Limb (tissue), 2 donors: ENCODE measurements around the gene WDR27.
"Not testable (repeated sequence)": the region's sequence is repeated elsewhere in the genome, so short reads cannot be mapped to it uniquely, and the experiment has no call there.

Experiments
- DNase-seq, 2 donors: peaks; one replicate each; pipeline ENCODE4 v3.0.0-alpha.2; 2016; ENCODE audit errors: extremely low spot score in 2 of 2

Gene WDR27

DNA sequence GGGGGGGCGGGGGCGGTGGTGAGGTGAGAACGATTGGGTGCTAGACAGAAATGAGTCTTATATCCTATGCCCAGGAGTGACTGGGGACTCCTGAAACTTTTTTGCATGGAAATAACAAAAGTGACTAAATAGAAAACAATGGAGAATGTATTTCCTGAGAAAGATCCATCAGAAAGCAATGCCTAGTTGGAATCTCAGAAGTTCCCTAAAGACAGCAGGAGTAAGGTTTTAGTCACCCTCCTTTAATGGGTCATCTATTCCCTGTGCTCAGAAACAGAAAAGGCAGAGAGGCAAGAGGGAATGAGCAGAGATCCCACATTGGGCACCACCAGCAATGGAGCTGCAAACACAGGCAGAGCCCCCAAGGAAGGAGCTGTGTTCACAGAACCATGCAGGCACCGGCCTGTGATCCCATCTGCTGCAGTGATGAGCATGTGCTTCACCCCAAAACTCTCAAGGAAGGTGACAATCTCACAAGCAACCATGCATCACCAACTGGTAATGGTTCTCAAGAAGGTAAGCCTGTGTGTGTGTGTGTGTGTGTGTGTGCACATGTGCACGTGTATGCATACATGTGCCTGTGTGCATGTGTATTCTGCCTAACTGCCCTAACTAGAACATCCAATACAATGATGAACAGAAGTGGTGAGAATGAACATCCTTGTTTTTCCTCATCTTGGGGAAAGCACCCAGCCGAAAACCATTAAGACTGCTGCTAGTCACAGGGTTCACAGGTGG, 168.4 kb downstream of the WDR27 start:
- no peak for DNase-seq

DNA sequence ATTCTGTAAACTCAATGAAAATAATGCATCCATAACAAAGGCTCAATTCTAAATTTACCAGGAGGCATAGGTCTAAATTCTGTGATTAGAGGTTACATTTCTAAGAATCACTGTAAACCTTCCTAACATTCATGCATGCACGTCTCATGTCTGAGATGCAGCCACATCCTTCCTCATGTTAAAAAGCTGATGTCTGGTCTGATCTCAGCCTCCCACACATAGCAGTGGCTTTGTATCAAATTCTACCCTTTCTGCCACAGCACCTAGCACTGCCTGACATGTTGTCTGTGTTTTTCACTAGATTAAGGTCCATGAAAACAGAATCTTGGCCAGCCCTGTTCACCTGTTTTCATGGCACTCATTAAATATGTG, 171.1 kb downstream of the WDR27 start:
- DNase-seq: no peak

DNA sequence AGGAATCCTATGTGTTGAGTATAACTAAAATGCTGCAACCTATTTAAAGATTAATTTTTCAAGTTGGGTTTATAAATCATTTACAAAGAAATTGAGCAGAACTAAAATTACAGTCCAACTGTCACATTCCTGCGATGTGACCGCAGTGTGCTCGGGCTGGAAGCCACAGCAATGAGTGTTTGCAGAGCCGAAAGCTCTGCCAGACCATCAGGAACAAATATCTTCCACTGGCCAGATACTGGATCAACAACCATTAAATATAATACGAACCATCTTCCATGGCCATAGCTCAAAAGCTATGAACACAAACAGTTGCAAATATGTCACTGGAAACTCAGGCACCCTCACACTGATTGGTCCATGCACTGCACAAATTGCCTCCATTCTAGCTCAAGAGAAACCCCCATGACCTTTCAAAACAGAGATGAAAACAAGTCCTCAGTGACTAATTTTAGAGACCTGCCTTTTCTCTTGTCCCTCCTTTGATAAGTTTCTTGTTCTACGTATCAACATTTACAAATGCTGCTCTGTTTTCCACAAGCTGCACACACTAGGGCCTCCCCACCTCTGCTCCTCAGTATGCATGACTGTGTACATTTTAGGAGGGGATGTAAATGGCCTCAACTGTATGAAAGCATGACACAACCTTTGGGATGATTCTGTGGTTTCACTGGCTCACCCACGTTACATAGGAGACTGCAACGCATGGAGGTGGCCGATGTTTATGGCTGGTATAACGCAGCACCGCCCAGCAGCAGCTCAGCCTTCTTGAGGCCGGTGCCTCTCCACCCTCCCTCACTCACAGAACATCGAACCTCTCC, 171.7 kb downstream of the WDR27 start:
- peak in 1 of 2 donors; percentile 41 for DNase-seq

DNA sequence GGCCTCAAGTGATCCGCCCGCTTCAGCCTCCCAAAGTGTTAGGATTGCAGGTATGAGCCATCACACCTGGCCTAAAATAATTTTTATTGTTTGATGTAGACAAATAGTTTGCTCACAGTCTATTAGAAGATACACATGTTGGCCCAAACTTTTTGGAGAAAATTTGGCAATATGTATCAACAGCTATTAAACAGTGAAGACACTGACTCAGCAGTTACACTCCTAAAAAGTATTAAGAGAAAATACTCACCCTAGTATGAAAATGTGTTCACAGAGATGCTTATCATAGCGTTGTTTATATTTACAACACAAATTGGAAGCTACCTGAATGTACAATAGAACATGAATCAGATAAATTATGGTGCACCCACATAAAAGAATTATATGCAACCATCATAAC, 173.1 kb downstream of the WDR27 start:
- no peak for DNase-seq

DNA sequence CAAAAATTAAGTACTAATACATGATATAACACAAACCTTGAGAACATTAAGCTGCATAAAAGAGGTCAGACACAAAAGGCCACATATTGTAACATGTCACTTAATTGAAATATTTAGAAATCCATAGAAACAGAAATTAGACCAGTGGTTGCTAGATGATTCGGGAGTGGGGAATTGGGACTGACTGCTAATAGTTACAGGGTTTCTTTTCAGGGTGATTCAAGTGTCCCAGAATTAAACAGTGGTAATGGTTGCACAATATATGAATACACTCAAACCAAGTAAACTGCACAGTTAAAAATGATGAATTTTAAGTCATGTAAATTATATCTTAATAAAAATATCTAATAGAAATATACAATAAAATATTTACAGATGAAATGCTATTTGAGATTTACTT, 174.5 kb downstream of the WDR27 start:
- no peak for DNase-seq

DNA sequence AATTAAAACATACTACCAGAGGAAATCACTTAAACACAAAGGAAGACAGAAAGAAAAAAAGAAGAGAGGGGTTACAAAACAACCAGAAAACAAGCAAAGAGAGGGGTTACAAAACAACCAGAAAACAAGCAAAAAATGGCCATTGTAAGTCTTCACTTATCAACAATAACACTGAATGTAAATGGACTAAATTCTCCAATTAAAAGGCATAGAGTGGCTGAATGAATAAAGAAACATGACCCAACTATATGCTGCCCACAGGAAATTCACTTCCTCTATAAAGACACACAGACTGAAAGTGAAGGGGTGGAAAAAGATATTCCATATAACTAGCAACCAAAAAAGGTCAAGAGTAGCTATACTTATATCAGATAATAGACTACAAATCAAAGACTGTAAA, 180.0 kb downstream of the WDR27 start:
- no peak for DNase-seq

DNA sequence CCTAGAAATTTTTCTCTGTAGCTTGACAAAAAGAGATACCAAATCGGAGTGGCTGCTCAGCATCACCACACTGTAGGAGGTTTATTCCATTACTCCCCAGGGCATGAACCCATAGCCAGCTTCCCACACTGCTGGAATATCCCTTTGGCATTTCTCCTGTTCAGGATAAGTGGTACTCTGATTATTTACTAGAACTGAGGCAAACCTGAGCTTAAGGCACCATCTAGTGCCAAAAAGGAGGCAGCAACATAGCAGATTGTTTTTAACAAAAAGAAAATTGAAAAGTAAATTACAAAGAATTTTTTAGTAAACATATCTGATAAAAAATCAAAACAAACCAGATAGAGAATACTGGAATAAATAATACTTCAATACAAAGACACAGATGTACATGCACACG, 181.7 kb downstream of the WDR27 start:
- DNase-seq: no peak

DNA sequence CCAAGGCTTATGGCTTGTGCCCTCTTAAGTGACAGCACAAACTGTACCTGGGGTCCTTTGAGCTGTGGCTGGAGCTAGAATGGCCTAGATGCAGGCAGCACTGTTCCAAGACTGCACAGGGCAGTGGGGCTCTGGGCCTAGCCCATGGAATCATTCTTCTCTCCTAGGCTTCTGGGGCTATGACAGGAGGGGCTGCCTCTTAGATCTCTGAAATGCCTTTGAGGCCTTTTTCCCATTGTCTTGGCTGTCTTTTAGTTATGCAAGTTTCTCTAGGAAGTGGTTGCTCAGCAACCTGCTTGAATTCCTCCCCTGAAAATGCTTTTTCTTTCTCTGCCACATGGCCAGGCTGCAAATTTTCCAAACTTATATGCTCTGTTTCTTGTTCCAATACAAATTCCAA, 183.4 kb downstream of the WDR27 start:
- no peak for DNase-seq

DNA sequence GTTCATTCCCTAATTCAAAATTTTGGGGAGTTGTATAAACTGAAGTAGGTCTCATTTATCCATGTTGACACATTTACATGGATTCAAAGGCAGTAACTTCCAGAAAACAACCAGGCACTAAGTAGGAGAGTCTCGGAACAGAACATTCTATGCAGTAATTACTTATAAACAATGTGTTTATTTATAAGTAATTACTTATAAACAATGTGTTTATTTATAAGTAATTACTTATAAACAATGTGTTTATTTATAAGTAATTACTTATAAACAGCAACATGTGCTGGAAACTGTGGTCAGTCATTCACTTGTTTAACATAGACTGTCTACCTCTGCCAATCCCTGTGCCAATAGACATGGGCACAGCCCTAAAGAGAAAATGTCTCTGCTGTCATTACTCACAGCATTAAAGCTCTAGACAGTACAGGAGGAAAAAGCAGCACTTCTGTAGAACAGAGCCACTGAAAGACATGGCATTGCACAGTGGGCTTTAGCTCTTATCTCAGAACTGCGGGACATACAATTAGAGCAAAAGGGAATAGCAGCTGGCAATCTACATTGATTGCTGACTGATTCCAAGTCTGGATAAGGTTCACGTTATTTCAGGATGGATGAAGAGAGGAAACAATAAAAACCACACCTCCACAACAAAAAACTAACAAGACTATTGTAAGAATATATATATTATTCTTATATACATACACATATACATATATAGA, 188.2 kb downstream of the WDR27 start:
- no peak for DNase-seq

DNA sequence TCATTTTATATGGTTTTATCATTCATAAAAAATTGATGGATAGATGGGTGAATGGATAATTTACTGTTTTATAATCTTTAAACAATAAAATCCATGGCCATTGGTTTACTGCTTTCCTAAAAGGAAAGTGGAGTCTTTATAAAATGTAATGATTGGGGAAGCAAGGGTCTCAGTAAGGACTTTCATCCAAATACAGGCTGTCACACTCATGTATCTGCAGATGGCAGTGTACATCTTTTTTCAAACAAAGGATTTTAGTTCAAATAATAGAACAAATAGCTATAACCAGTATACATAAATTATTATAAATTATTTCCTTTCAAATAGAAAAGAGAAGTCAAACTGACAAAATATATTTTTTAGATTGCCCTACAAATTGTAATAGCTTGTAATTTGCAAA, 190.0 kb downstream of the WDR27 start:
- not testable (repeated sequence) for DNase-seq

DNA sequence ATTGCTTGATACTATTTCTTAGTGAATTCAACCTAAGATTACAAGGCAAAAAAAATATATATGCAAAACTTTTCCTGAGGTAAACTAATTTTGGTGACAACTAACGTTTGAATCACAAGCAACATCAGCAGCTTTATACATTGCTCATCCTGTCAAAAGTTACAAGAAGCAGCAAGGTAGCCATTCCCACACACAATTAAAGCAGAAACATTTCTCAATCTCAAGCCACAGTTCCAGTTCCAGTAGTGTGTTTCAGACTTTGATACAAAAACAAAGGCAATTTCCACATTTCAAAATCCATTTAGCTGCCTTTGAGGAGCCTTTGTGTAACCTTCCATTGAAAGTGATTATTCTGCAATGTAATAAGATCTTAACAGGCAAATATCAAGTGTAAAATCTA, 191.0 kb downstream of the WDR27 start:
- no peak for DNase-seq

DNA sequence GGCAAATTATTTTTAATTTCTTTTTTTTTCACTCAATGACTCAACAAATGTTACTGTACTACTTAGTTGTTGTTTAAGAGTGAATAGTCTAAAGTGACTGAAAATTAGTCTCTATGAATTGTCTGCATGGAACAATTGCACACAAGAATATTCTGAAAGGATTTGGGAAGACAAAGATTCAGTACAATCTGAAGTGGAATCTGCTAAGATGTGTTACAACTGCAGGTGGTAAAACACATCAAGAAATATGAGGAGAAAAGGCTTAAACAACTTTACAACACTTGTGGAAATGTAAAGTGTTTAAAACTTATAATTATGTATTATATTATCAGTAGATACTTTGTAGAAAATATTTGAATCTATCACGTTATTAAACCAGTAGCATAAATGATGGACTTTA, 193.4 kb downstream of the WDR27 start:
- DNase-seq: no peak

DNA sequence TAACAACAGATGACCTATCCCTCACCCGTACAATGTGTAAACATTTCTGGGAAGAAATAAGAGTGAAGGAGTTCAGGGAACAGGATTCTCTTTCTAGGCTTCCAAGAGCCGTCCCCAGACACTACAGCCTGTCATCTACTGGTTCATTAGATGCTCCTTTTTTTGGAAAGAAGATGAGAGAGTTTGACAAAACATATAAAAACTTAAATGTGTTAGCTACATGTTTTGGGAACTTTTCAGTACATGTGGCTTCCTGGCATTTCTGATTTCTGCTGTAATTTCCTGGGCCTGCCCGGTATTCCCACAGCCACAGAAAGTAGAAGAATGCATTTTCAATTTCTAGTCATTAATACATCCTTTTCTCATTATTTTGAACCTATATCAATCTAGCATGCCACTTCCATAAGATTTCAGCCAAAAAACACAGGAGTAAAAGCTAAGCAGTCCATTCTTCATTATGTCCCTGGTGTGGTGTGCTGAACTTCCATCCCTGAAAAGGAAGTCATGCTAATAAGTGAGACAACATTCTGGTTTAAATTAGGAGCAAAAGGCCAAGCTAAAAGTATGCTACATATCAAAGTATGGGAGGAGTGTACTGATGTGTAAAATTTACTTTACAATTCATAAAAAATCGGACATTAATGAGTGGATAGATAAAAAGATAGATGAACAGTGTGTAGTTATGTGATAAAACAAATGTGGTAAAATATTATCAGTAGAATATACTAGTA, 198.2 kb downstream of the WDR27 start:
- peak in 1 of 2 donors; percentile 24 for DNase-seq

DNA sequence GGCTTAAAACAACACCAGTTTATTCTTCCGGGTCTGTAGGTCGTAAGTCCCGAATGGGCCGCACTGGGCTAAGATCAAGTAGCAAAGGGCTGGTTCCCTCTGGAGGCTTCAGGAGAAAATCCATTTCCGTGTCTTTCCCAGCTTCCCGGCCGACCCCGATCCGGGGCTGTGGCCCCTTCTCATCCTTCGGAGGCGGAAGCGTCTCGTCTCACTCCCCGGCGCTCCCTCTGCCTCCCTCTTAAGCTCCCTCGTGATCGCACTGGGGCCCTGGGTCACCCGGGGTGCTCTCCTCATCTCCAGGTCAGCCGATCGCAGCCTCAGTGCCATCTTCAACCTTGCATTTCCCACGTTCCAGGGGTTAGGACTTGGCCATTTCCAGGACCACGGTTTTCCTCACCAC, 199.4 kb downstream of the WDR27 start:
- DNase-seq: no peak

DNA sequence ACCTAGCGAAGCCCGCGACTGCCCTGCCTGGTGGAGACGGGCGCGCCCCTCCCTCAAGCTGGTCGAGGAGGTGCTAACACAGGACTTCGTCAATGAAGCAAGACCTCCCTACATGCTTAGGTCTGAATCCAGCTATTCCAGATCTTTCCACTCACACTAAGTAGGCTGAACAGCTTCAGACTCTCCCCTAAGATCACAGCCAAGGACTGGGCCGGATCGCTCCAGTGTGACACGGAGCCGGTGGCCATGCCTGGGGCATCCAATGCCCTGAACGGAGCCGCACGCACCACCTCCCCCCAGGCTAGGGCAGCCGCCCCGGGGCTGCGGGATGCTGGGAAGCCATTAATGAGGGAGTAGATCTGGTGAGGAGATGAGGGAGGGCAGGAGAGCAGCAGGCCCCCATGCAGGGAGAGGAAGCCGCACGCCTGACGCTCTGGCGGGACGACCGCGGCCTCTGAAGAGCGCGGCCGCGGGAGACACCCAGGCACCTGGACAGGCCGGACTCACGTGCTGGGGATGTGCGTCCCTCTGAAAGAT, 200.0 kb downstream of the WDR27 start:
- DNase-seq: no peak

DNA sequence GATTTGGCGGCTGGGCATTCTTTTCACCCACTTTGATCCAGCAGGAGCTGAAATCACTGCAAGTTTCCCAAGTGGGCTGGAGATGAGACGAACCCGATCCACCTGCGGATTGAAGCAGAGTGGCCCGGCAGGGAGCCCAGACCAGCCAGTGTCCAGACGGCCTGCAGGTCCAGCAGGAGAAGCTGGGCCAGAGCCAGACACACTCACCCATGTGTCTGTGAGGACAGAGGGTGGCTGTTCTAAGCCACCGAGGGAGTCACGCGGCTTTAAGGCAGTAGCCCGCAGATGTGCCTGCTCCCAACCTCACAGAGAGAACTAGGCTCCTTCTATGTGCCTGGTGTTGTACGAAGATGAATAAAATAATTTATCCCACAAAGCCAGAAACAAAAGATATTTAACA, 200.7 kb downstream of the WDR27 start:
- no peak for DNase-seq

DNA sequence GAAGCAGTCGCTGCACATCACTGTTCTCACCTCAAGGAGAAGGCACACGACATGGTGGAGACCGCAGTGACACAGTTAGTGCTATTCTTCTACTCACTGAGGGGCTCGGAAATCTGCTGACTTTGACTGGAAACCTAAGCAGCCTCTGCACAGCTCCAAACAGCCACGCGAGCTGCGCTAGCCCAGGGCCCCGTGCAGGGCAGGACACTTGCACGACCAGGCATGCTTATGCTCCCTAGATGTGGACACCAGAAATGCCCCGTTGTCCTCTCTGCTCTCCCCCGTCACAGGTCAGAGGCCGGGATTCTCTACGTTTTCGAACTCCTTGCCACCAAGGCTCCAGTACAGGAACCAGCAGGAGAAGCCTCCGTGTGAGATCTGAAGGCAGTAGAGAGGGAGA, 201.1 kb downstream of the WDR27 start:
- no peak for DNase-seq

DNA sequence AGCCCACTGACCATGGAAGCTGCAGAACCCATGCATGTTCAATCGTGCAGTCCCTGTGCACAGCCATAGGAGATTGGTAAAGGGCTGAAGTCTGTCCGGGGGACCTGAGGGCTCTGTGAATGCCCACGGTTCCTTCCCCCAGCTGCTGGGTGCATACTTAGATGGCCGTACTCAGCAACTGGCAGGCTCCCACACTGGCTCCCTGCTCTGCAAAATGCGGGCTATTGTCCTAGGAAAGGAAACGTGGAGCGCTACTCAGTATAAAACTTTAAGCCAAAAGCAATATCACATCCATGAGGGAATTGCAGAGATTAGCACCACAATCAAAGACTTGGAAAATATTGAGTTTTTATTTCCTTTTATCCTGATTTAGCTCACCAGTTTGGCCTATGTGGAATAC, 202.0 kb downstream of the WDR27 start:
- DNase-seq: no peak

DNA sequence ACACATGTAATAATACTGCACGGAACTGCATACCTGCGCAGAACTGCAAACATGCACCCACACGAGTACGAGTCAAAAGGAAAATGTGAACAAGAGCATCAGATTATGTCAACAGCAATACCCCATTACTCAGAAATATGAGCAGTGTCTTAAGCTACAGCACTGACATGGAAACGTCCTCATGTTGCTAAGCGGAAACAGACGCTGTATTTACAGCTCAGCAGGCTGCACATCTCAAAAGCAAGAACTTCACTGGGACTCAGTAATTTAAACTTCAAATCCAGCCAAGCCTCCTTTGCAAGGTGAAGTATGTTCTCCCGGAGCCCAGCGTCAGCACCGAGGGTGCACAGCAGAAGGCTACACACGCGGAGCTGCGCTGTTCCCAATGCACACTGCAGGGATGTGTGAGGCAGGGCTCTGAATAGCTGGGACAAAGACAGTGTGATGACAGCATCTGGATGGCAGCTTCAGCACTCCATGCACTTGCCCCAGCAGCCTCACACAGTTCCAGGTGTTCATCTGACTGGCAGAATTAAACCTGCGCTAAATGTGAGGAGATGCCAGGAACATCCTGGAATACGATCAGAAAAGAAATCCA, 202.8 kb downstream of the WDR27 start:
- DNase-seq: peak in 1 of 2 donors; percentile 27

DNA sequence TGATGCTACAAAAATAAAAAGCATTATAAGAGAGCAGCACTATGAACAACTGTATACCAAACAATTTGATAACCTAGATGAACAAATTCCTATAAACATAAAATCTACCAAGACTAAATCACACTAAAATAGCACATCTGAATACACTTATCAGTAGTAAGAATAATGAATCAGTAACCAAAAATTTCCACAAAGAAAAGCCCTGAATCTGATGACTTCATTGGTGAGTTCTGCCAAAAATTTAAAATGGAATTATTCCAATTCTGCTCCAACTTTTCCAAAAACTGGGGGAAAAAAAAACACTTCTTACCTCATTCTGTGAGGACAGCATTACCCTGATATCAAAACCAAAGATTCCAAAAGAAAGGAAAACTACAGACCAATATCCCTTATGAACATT, 206.2 kb downstream of the WDR27 start:
- DNase-seq: no peak

DNA sequence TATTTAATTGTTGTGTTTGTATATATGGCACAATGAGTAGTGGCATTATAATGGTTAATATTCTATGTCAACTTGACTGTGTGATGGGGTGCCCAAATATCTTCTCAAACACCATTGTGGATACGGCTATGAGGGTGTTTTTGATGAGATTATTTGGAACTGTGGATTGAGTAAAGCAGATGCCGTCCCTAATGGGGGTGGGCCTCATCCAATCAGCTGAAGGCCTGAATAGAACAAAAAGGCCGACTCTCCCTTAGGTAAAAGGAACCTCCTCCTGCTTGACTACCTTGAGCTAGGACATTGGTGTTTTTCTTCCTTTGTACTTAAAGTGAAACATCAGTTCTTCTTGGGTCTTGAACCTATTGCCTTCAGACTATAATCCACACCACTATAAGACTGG, 207.8 kb downstream of the WDR27 start:
- no peak for DNase-seq
